Suprapubic skin (tissue), 4 donors: Measurements from ENCODE around the gene HOXD9. TPM values are rescaled to one million over a fixed set of nuclear protein-coding genes. Genes with fewer than 3 reads are reported as not detected.
A peak's percentile ranks its signal among the peaks of the same experiment; 100 is the strongest.

Experiments used
- DNase-seq, 2 donors: peaks; one replicate each; pipeline ENCODE4 v3.0.0-alpha.2; 2019; ENCODE audit warnings: low spot score in 2 of 2
- H3K27ac ChIP-seq: fragments of 200-600 bp; sonication (generic); one replicate; pipeline ENCODE4 v1.5.1; 2019
- H3K27me3 ChIP-seq: fragments of 200-600 bp; sonication (generic); one replicate; pipeline ENCODE4 v1.5.1; 2019
- H3K36me3 ChIP-seq: fragments of 200-600 bp; sonication (generic); one replicate; pipeline ENCODE4 v1.5.1; 2019
- H3K4me1 ChIP-seq: fragments of 200-600 bp; sonication (generic); one replicate; pipeline ENCODE4 v1.5.1; 2019
- H3K4me3 ChIP-seq: fragments of 200-600 bp; sonication (generic); one replicate; pipeline ENCODE4 v1.5.1; 2019; ENCODE audit warnings: mild to moderate bottlenecking
- H3K9me3 ChIP-seq: fragments of 200-600 bp; sonication (generic); one replicate; pipeline ENCODE4 v1.5.1; 2019
- EP300 ChIP-seq: sonication (generic); formaldehyde crosslinking; IDR thresholded peaks from one replicate; pipeline ENCODE4 v1.6.1; 2017; ENCODE audit warnings: antibody characterized with exemption
- POLR2A ChIP-seq, 2 donors: fragments of 450-650 bp; IDR thresholded peaks; one replicate each; pipeline ENCODE4 v1.6.1; 2017; ENCODE audit warnings: antibody characterized with exemption in 2 of 2, mild to moderate bottlenecking in 2 of 2, moderate library complexity in 2 of 2
- POLR2AphosphoS5 ChIP-seq, 3 donors: sonication (generic); formaldehyde crosslinking; IDR thresholded peaks; one replicate each; pipeline ENCODE4 v1.6.1; 2017; ENCODE audit warnings: antibody characterized with exemption in 3 of 3
- WGBS: methylation state at CpG from one replicate; pipeline ENCODE4 v1.1.5; 2018; 5-methylcytosine and 5-hydroxymethylcytosine counted together
- total RNA-seq, 4 donors: library from RNA; depleted of rRNA; stranded (reverse); fragments of >200 nt; gene quantifications; one replicate each; pipeline ENCODE4 v1.1.0, GENCODE V29; 2016
- TF ChIP-seq, protein P1 (sequence below), 2 donors: fragments of 200-600 bp in 1 of 2; fragments of 450-650 bp in 1 of 2; sonication (generic) in 1 of 2; IDR thresholded peaks; one replicate each; pipeline ENCODE4 v1.5.1; 2016 to 2019; ENCODE audit warnings: antibody characterized with exemption in 2 of 2, mild to moderate bottlenecking in 1 of 2, moderate library complexity in 1 of 2

HOXD9 gene
- total RNA-seq, 4 donors from 2014 or later: 0.26 to 3.1 (median 2.6) TPM; not detected in 1

DNA sequence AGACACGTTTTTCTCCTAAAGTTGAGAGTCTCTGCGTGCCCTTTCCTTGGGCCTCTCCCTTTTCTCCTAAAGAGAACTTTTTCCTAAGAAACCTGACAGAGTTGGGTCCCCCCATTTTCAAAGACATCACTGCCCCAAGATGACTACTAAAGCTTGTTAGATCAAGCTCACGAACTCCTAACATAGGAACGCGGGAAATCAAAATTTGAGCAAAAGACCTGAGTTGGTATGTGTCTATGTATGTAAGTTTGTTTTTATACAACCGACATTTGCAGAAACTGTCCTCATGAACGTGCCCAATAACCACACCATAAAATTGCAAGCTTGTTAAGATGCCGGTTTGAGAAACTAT, 28.6 kb upstream of the HOXD9 start:
- no peak for TF ChIP-seq EP300
- TF ChIP-seq, protein P1, sequence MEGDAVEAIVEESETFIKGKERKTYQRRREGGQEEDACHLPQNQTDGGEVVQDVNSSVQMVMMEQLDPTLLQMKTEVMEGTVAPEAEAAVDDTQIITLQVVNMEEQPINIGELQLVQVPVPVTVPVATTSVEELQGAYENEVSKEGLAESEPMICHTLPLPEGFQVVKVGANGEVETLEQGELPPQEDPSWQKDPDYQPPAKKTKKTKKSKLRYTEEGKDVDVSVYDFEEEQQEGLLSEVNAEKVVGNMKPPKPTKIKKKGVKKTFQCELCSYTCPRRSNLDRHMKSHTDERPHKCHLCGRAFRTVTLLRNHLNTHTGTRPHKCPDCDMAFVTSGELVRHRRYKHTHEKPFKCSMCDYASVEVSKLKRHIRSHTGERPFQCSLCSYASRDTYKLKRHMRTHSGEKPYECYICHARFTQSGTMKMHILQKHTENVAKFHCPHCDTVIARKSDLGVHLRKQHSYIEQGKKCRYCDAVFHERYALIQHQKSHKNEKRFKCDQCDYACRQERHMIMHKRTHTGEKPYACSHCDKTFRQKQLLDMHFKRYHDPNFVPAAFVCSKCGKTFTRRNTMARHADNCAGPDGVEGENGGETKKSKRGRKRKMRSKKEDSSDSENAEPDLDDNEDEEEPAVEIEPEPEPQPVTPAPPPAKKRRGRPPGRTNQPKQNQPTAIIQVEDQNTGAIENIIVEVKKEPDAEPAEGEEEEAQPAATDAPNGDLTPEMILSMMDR (IDR thresholded peaks at IDR 0.05): no peak
- TF ChIP-seq POLR2A (IDR thresholded peaks at IDR 0.05): no peak
- no peak for TF ChIP-seq POLR2AphosphoS5 (IDR thresholded peaks at IDR 0.05)
- Histone ChIP-seq H3K4me1 (peaks cover 46% of the 10 kb centered on the region), H3K36me3 (no peaks in the 10 kb centered on the region), H3K9me3 (no peaks in the 10 kb centered on the region), H3K27ac (no peak overlapping the region), H3K27me3 (peaks cover 100% of the 10 kb centered on the region), H3K4me3 (no peak overlapping the region)
- 11% methylated on average over 8 of the region's 8 CpGs for WGBS
- no peak for DNase-seq

DNA sequence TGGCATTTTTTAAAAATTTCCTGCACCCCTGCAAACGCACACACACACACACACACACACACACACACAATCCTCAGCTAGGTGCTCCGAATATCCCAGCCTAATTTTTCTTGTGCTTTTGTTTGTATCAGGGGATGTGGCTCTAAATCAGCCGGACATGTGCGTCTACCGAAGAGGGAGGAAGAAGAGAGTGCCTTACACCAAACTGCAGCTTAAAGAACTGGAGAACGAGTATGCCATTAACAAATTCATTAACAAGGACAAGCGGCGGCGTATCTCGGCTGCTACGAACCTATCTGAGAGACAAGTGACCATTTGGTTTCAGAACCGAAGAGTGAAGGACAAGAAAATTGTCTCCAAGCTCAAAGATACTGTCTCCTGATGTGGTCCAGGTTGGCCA, 28.2 kb upstream of the HOXD9 start:
- Histone ChIP-seq H3K4me1 (peaks cover 49% of the 10 kb centered on the region), H3K9me3 (no peaks in the 10 kb centered on the region), H3K4me3 (no peak overlapping the region), H3K27me3 (peaks cover 100% of the 10 kb centered on the region), H3K27ac (no peak overlapping the region), H3K36me3 (no peaks in the 10 kb centered on the region)
- no peak for DNase-seq
- TF ChIP-seq, protein P1 (IDR thresholded peaks at IDR 0.05): no peak
- WGBS: 12% methylated on average over 12 of the region's 12 CpGs

- Histone ChIP-seq H3K36me3 (no peaks in the 10 kb centered on the region), H3K27ac (no peak overlapping the region), H3K27me3 (peaks cover 100% of the 10 kb centered on the region), H3K4me3 (no peak overlapping the region), H3K4me1 (peaks cover 59% of the 10 kb centered on the region), H3K9me3 (no peaks in the 10 kb centered on the region)
- 17% methylated on average over 5 of the region's 5 CpGs for WGBS
- no peak for DNase-seq
- TF ChIP-seq POLR2A (IDR thresholded peaks at IDR 0.05) (no peak), EP300 (no peak), POLR2AphosphoS5 (IDR thresholded peaks at IDR 0.05) (no peak)
- TF ChIP-seq, protein P1 (IDR thresholded peaks at IDR 0.05): no peak
Measured at GRCh38 chr2:176095421-176095820, 27.1 kb upstream of the HOXD9 start.

- no peak overlapping the region for H3K27ac ChIP-seq
- peaks cover 100% of the 10 kb centered on the region for H3K27me3 ChIP-seq
- DNase-seq: no peak
- peaks cover 61% of the 10 kb centered on the region for H3K4me1 ChIP-seq
- H3K36me3 ChIP-seq: no peaks in the 10 kb centered on the region
- H3K9me3 ChIP-seq: no peaks in the 10 kb centered on the region
- WGBS: 14% methylated on average over 16 of the region's 16 CpGs
- no peak for TF ChIP-seq POLR2A (IDR thresholded peaks at IDR 0.05)
- TF ChIP-seq, protein P1 (IDR thresholded peaks at IDR 0.05): no peak
- no peak for TF ChIP-seq POLR2AphosphoS5 (IDR thresholded peaks at IDR 0.05)
- TF ChIP-seq EP300: no peak
- H3K4me3 ChIP-seq: peak overlapping the region; percentile 47
Measured at GRCh38 chr2:176096243-176096985, 26.1 kb upstream of the HOXD9 start.

GRCh38 chr2:176096986-176097819, 25.3 kb upstream of the HOXD9 start:
- peak in 1 of 2 donors; percentile 74 for DNase-seq
- Histone ChIP-seq H3K4me3 (peak overlapping the region; percentile 47), H3K9me3 (no peaks in the 10 kb centered on the region), H3K36me3 (no peaks in the 10 kb centered on the region), H3K27ac (no peak overlapping the region), H3K27me3 (peaks cover 100% of the 10 kb centered on the region), H3K4me1 (peaks cover 53% of the 10 kb centered on the region)
- no peak for TF ChIP-seq EP300
- TF ChIP-seq, protein P1 (IDR thresholded peaks at IDR 0.05): peak; percentile 14 to 81
- TF ChIP-seq POLR2A (IDR thresholded peaks at IDR 0.05): no peak
- TF ChIP-seq POLR2AphosphoS5 (IDR thresholded peaks at IDR 0.05): no peak
- WGBS: 3% methylated on average over 37 of the region's 45 CpGs
